IMR-90 (cell line): ENCODE measurements around the gene ARHGEF10L. TPM values are rescaled to one million over a fixed set of nuclear protein-coding genes. Genes with fewer than 3 reads are reported as not detected.
A peak's percentile ranks its signal among the peaks of the same experiment; 100 is the strongest.

Experiments
- ATAC-seq: fragments of 200-7000 bp; cut with Tn5 transposase; 2 replicates; pipeline ENCODE4 v1.9.1; 2020; ENCODE audit warnings: low read depth, mild to moderate bottlenecking, moderate library complexity
- BruUV-seq: library from RNA; stranded (reverse); fragments of 400-500 nt; replicated peaks from 2 replicates; lab custom pipeline; 2021; lab: Mats Ljungman, UMichigan
- CTCF ChIA-PET: fragments of 300-600 bp; formaldehyde crosslinking; extraction: SDS; loops from one replicate; lab custom pipeline; 2021; ENCODE audit warnings: antibody characterized with exemption; lab: Yijun Ruan, JAX
- POLR2A ChIA-PET: fragments of 300-600 bp; sonication (Branson Sonifier 250); formaldehyde crosslinking; loops from one replicate; lab custom pipeline; 2022; ENCODE audit warnings: antibody characterized with exemption; ENCODE audit not compliant: unreplicated experiment; lab: Charles Lee
- DNase-seq: peaks from one replicate; pipeline ENCODE4 v3.0.0; 2013
- H2AFZ ChIP-seq: replicated peaks from 2 replicates; pipeline ENCODE3; 2013; ENCODE audit warnings: low read length, mild to moderate bottlenecking; ENCODE audit not compliant: poor library complexity
- H2AK5ac ChIP-seq: 2 replicates; pipeline ENCODE4 v1.6.1; 2013; ENCODE audit warnings: low read depth, low read length, inconsistent platforms
- H2AK9ac ChIP-seq: replicated peaks from 2 replicates; pipeline ENCODE3; 2013; ENCODE audit warnings: mild to moderate bottlenecking, low read depth, low read length, moderate library complexity; ENCODE audit not compliant: poor library complexity
- H2BK120ac ChIP-seq: 2 replicates; pipeline ENCODE4 v1.6.1; 2013; ENCODE audit warnings: low read depth, low read length, inconsistent platforms
- H2BK15ac ChIP-seq: 3 replicates; pipeline ENCODE4 v1.6.1; 2013; ENCODE audit warnings: low read depth, low read length, inconsistent platforms
- H2BK20ac ChIP-seq: 2 replicates; pipeline ENCODE4 v1.6.1; 2013; ENCODE audit warnings: low read depth, mild to moderate bottlenecking, inconsistent platforms, low read length, moderate library complexity
- H2BK5ac ChIP-seq: 2 replicates; pipeline ENCODE4 v1.6.1; 2013; ENCODE audit warnings: mild to moderate bottlenecking, low read depth, low read length, inconsistent platforms; ENCODE audit not compliant: poor library complexity, severe bottlenecking
- H3K14ac ChIP-seq: replicated peaks from 2 replicates; pipeline ENCODE4 v1.6.1; 2013; ENCODE audit warnings: low read depth, low read length, inconsistent platforms
- H3K18ac ChIP-seq: 2 replicates; pipeline ENCODE4 v1.6.1; 2013; ENCODE audit warnings: low read depth, low read length, control low read depth
- H3K23ac ChIP-seq: 2 replicates; pipeline ENCODE4 v1.6.1; 2013; ENCODE audit warnings: low read depth, low read length, inconsistent platforms
- H3K27ac ChIP-seq: 2 replicates; pipeline ENCODE4 v1.5.1; 2013; ENCODE audit warnings: mild to moderate bottlenecking, control low read depth, low read length; ENCODE audit not compliant: insufficient read depth
- H3K27me3 ChIP-seq: 2 replicates; pipeline ENCODE4 v1.6.1; 2013; ENCODE audit warnings: low read length; ENCODE audit not compliant: control insufficient read depth, insufficient read depth
- H3K36me3 ChIP-seq: 2 replicates; pipeline ENCODE4 v1.6.1; 2013; ENCODE audit warnings: low read length, mixed read lengths; ENCODE audit not compliant: control insufficient read depth, insufficient read depth
- H3K4ac ChIP-seq: 2 replicates; pipeline ENCODE4 v1.6.1; 2013; ENCODE audit warnings: low read depth, low read length, inconsistent platforms
- H3K4me1 ChIP-seq: 2 replicates; pipeline ENCODE4 v1.6.1; 2013; ENCODE audit warnings: low read length, mixed read lengths; ENCODE audit not compliant: control insufficient read depth, insufficient read depth
- H3K4me2 ChIP-seq: 2 replicates; pipeline ENCODE4 v1.6.1; 2013; ENCODE audit warnings: low read depth, mild to moderate bottlenecking, control low read depth, low read length, moderate library complexity
- H3K4me3 ChIP-seq: 2 replicates; pipeline ENCODE4 v1.5.1; 2013; ENCODE audit warnings: low read depth, mild to moderate bottlenecking, control low read depth, low read length, moderate library complexity; ENCODE audit not compliant: insufficient read depth
- H3K56ac ChIP-seq: 2 replicates; pipeline ENCODE4 v1.6.1; 2013; ENCODE audit warnings: low read length, inconsistent platforms; ENCODE audit not compliant: insufficient read depth; ENCODE audit errors: extremely low read depth
- H3K79me1 ChIP-seq, 2 experiments: 2 replicates each; pipeline ENCODE4 v1.6.1; 2013; ENCODE audit warnings: low read length in 2 of 2, inconsistent platforms in 1 of 2, low read depth in 1 of 2
- H3K9ac ChIP-seq: 2 replicates; pipeline ENCODE4 v1.6.1; 2013; ENCODE audit warnings: low read depth, low read length, control low read depth
- H3K9me1 ChIP-seq: 2 replicates; pipeline ENCODE4 v1.6.1; 2013; ENCODE audit warnings: low read length, inconsistent platforms; ENCODE audit not compliant: insufficient read depth
- H3K9me3 ChIP-seq: 2 replicates; pipeline ENCODE4 v1.6.1; 2013; ENCODE audit warnings: low read length; ENCODE audit not compliant: control insufficient read depth, insufficient read depth
- H4K20me1 ChIP-seq: 2 replicates; pipeline ENCODE4 v1.6.1; 2013; ENCODE audit warnings: low read length, inconsistent platforms; ENCODE audit not compliant: insufficient read depth
- H4K5ac ChIP-seq: 2 replicates; pipeline ENCODE4 v1.6.1; 2013; ENCODE audit warnings: mild to moderate bottlenecking, low read depth, low read length, control low read depth
- H4K8ac ChIP-seq, 2 experiments: 2 replicates each; pipeline ENCODE4 v1.6.1; 2013; ENCODE audit warnings: low read depth in 2 of 2, low read length in 2 of 2, control low read depth in 1 of 2, inconsistent platforms in 1 of 2
- H4K91ac ChIP-seq: 2 replicates; pipeline ENCODE4 v1.6.1; 2013; ENCODE audit warnings: low read depth, low read length, inconsistent platforms; ENCODE audit not compliant: insufficient read depth
- NFE2L2 ChIP-seq: fragments of 150-350 bp; IDR thresholded peaks from 2 replicates; pipeline ENCODE4 v1.6.1; 2016; ENCODE audit warnings: low read depth, mild to moderate bottlenecking, low read length
- WGBS, 2 experiments: methylation state at CpG; one replicate each; pipeline versions ENCODE4 v1.1.5 to v1.1.7; 2013; ENCODE audit warnings: missing lambda C conversion rate in 2 of 2; ENCODE audit not compliant: insufficient read length in 1 of 2; ENCODE audit errors: extremely low coverage in 2 of 2; 5-methylcytosine and 5-hydroxymethylcytosine counted together
- dilution Hi-C: fragments of 300-500 bp; cut with HindIII; formaldehyde crosslinking; loops from one replicate; pipeline ENCODE4 v1.14.3; 2018; ENCODE audit warnings: low sequenced_read_pairs; ENCODE audit not compliant: unreplicated experiment
- in situ Hi-C: fragments of 300-500 bp; cut with MboI; formaldehyde crosslinking; loops from 3 replicates; pipeline ENCODE4 v1.14.3; 2019; ENCODE audit warnings: low sequenced_read_pairs, inconsistent platforms, mixed read lengths
- intact Hi-C: fragments of 100-400 bp; cut with micrococcal nuclease; formaldehyde crosslinking; loops from 2 replicates; pipeline ENCODE4 v1.10.0; 2022
- polyA plus RNA-seq, 3 experiments: library from polyadenylated mRNA; depleted of rRNA; stranded (reverse); fragments of >200 nt; gene quantifications; 2 replicates each; pipeline ENCODE4 v1.2.3, GENCODE V29; 2012; ENCODE audit warnings: low replicate concordance in 1 of 3
- total RNA-seq: library from RNA; depleted of rRNA; stranded (reverse); fragments of >200 nt; gene quantifications from 2 replicates; pipeline ENCODE4 v1.2.3, GENCODE V29; 2012
- TF ChIP-seq, protein P1 (sequence below): conservative IDR thresholded peaks from 2 replicates; pipeline ENCODE4 v1.5.1; 2012; ENCODE audit warnings: mild to moderate bottlenecking, low read depth, low read length, improper control_type of control experiment

ARHGEF10L gene
- total and polyA plus RNA-seq, 2 of the 4 experiments (the other 2 are of a cell fraction), result 4.8 to 12.4 TPM

GRCh38 chr1:17632541-17633184 is 93.2 kb downstream of the ARHGEF10L start:
- no TSS peak for BruUV-seq
- Histone ChIP-seq H3K27me3 (no peaks in the 10 kb centered on the region), H3K27ac (no peak overlapping the region), H3K79me1 (peaks cover 0 to 5% of the 10 kb centered on the region in 2 experiments; a peak in 1 of 4 replicates), H4K8ac (no peak overlapping the region), H2AFZ (peak overlapping the region; percentile 63), H3K9ac (no peak overlapping the region), H3K23ac (peak overlapping the region; percentile 56; the same call in 1 of the 2 replicates), H3K4me1 (peaks cover 10% of the 10 kb centered on the region), H3K9me3 (no peaks in the 10 kb centered on the region), H4K5ac (no peak overlapping the region), H4K91ac (no peak overlapping the region), H4K20me1 (no peaks in the 10 kb centered on the region), H3K4ac (0 out of 2 replicates have a peak overlapping the region, but pooled peaks have one; percentile 9), H3K4me3 (no peak overlapping the region), H3K18ac (no peak overlapping the region; the same call in 1 of the 2 replicates), H2BK120ac (peak overlapping the region; percentile 54; the same call in 1 of the 2 replicates), H2BK15ac (peak overlapping the region; percentile 31; the same call in 1 of the 3 replicates), H3K14ac (peak overlapping the region; percentile 16; the same call in 1 of the 2 replicates), H3K9me1 (peaks cover 19% of the 10 kb centered on the region), H2BK20ac (0 out of 2 replicates have a peak overlapping the region, but pooled peaks have one; percentile 14), H2BK5ac (peak overlapping the region; percentile 67), H2AK9ac (peak overlapping the region; percentile 95), H2AK5ac (peak overlapping the region; percentile 82; the same call in 1 of the 2 replicates), H3K36me3 (peaks cover 30% of the 10 kb centered on the region), H3K4me2 (no peak overlapping the region), H3K56ac (no peak overlapping the region)
- in situ Hi-C loops (no loop called here), intact Hi-C loops (no loop called here), dilution Hi-C loops (no loop called here)
- DNase-seq (peak; percentile 53), ATAC-seq (peak; percentile 59)
- no peak for TF ChIP-seq NFE2L2
- TF ChIP-seq, protein P1, sequence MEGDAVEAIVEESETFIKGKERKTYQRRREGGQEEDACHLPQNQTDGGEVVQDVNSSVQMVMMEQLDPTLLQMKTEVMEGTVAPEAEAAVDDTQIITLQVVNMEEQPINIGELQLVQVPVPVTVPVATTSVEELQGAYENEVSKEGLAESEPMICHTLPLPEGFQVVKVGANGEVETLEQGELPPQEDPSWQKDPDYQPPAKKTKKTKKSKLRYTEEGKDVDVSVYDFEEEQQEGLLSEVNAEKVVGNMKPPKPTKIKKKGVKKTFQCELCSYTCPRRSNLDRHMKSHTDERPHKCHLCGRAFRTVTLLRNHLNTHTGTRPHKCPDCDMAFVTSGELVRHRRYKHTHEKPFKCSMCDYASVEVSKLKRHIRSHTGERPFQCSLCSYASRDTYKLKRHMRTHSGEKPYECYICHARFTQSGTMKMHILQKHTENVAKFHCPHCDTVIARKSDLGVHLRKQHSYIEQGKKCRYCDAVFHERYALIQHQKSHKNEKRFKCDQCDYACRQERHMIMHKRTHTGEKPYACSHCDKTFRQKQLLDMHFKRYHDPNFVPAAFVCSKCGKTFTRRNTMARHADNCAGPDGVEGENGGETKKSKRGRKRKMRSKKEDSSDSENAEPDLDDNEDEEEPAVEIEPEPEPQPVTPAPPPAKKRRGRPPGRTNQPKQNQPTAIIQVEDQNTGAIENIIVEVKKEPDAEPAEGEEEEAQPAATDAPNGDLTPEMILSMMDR, result 0 out of 2 replicates have a peak, but pooled peaks have one; percentile 2
- CTCF ChIA-PET, result interaction anchor here (1.8 kb wide), 1 partner anchor 29 kb away, joined by 3 read pairs; no protein-coding TSS in a partner anchor
- 80% methylated on average over 5 of the region's 12 CpGs; no CpG with 5 or more reads in 1 of the 2 experiments for WGBS, 2 experiments
- POLR2A ChIA-PET, result no interaction called here
